ENCODE results near the gene FHIT.

DNA sequence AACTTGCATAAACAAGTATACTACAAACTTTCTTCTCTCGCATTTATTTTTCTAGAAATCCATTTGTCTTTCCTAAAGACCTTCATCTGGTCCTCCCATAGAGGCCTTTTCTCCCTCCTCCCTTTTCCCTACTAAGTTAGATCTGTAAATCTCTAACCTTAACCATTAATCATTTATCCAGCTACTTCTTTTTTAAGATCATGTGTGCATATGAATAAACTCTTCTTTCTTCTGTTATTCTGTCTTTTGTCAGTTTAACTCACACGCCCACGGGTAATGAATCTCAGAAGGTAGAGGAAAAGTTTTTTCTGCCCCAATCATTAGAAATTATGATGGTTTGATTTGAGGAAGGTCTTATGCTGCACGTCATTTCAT lies 48.7 kb upstream of the FHIT start:
- TF ChIP-seq CTCF (IDR thresholded peaks at IDR 0.05 in 4 of 5, conservative IDR thresholded peaks at IDR 0.05 in 1 of 5) (no peak), POLR2A (IDR thresholded peaks at IDR 0.05) (no peak)
